Gastroesophageal sphincter (tissue), 3 donors: ENCODE data around the gene SAT2.

ENCODE experiments used
- CTCF ChIP-seq, 4 experiments: fragments of 200-600 bp in 2 of 4; fragments of 450-650 bp in 2 of 4; sonication (generic) in 1 of 4; IDR thresholded peaks; one replicate each; pipeline ENCODE4 v1.5.1; 2017 to 2019; ENCODE audit warnings: antibody characterized with exemption in 4 of 4, mild to moderate bottlenecking in 2 of 4, moderate library complexity in 2 of 4
- POLR2A ChIP-seq, 2 donors: fragments of 450-650 bp; IDR thresholded peaks; one replicate each; pipeline ENCODE4 v1.6.1; 2017; ENCODE audit warnings: antibody characterized with exemption in 2 of 2, mild to moderate bottlenecking in 2 of 2, moderate library complexity in 1 of 2
- POLR2AphosphoS5 ChIP-seq: sonication (generic); formaldehyde crosslinking; IDR thresholded peaks from one replicate; pipeline ENCODE4 v1.6.1; 2017; ENCODE audit warnings: antibody characterized with exemption

- TF ChIP-seq CTCF (IDR thresholded peaks at IDR 0.05) (no peak), POLR2A (IDR thresholded peaks at IDR 0.05) (no peak), POLR2AphosphoS5 (no peak)
Observed at GRCh38 chr17:7651665-7652387, 24.2 kb upstream of the SAT2 start.
